ENCODE data around the gene CACNA2D1.

GRCh38 chr7:82211333-82211732 is 232.2 kb downstream of the CACNA2D1 start:
- TF ChIP-seq POLR2A (IDR thresholded peaks at IDR 0.05) = no peak
- TF ChIP-seq, protein P1, sequence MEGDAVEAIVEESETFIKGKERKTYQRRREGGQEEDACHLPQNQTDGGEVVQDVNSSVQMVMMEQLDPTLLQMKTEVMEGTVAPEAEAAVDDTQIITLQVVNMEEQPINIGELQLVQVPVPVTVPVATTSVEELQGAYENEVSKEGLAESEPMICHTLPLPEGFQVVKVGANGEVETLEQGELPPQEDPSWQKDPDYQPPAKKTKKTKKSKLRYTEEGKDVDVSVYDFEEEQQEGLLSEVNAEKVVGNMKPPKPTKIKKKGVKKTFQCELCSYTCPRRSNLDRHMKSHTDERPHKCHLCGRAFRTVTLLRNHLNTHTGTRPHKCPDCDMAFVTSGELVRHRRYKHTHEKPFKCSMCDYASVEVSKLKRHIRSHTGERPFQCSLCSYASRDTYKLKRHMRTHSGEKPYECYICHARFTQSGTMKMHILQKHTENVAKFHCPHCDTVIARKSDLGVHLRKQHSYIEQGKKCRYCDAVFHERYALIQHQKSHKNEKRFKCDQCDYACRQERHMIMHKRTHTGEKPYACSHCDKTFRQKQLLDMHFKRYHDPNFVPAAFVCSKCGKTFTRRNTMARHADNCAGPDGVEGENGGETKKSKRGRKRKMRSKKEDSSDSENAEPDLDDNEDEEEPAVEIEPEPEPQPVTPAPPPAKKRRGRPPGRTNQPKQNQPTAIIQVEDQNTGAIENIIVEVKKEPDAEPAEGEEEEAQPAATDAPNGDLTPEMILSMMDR (IDR thresholded peaks at IDR 0.05) = no peak
